GM21786 (cell line): Measurements from ENCODE around the gene NAXE.
"Not testable (repeated sequence)": the region's sequence is repeated elsewhere in the genome, so short reads cannot be mapped to it uniquely, and the experiment has no call there.

Source experiments
- ATAC-seq: cut with Tn5 transposase; IDR thresholded peaks from one replicate; pipeline ENCODE4 v1.9.1; 2021; ENCODE audit not compliant: unreplicated experiment

NAXE gene

DNA sequence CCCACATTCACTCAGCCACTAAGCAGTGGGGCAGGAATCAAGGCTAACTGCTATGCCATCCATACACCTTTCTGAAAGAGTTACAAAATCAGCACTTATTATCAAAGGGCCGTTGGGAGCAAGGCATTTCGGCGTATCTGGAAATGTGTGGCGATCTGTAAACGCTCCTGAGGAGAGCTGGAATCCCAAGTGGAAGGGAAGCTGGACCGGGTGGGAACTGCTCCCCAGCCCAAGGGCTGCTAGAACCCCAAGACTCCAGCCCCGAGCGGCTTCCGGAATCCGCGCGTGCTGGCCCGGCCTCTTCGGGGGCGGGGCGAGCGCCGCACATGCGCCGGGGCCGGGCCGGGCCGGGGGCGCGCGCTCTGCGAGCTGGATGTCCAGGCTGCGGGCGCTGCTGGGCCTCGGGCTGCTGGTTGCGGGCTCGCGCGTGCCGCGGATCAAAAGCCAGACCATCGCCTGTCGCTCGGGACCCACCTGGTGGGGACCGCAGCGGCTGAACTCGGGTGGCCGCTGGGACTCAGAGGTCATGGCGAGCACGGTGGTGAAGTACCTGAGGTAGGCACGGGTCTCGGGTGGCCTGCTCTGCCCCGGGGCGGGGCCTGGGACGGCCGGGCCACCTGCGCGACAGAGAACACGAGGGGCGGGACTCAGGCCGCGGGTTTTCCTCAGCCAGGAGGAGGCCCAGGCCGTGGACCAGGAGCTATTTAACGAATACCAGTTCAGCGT is at the start of gene NAXE:
TSS of gene NAXE (plus strand) at position 345 of the 726 bp plus-strand sequence. CDS start at position 374, 29 bp downstream.
- ATAC-seq: peak; percentile 60

- ATAC-seq: no peak
These were observed 48.5 kb upstream of the NAXE start for GRCh38 chr1:156543066-156543465.

DNA sequence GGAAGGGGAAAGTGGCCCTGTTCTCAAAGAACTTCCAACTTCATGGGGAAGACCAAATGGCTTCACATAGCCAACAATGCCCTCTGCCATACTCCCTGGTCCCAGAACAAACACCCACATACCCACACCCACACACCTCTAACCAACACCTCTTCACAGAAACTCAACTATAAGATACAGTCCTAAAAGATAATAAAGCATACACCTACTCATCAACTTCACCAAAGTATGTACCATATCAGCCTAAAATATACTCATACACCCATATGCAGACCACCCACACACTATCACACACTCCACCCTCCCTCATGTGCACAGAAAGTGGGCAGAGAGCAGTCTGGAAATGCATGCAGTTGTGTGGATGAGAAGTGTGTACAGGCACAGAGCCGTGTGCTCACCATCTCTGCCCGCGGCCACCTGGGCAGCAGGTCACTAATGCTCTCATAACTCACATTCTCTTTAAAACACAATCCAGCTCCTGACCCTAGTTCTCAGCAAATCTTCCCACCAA is 46.9 kb upstream of the NAXE start:
- ATAC-seq: no peak

GRCh38 chr1:156546267-156546666 is 45.3 kb upstream of the NAXE start:
- ATAC-seq: no peak

- ATAC-seq: no peak
These were observed 44.1 kb upstream of the NAXE start for GRCh38 chr1:156547434-156547833.

DNA sequence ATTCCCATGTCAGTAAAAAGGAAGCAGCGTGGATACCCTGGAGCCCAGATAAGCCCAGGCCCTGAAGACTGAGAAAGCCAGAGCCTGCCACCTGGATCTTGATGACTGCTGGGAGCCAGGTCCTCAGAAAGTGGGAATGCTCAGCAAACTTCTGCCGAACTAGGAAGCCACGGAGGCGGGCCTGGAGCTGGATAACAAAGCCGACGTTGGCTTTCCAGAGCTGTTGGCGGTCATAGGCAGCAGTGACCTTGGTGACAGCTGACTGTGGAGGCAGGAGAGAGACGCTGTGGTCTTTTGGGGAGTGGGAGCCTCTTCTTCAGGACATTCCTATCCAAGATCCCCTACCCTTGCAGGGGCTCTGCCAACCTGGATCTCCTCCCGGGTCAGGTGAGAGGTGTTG is 43.6 kb upstream of the NAXE start:
- ATAC-seq: no peak

DNA sequence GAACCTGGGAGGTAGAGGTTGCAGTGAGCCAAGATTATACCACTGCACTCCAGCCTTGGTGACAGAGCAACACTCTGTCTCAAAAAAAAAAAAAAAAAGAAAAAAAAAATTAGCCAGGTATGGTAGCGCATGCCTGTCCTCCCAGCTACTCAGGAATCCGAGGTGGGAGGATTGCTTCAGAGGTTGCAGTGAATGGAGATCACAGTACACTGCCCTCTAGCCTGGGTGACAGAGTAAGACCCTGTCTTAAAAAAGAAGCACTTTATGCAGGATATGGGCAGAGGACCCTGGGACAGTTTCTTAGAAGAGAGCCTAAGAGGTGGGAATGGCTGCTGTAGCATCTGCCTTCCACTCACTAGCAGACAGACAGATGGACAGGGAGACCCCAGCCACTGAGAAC is 42.2 kb upstream of the NAXE start:
- ATAC-seq: no peak

DNA sequence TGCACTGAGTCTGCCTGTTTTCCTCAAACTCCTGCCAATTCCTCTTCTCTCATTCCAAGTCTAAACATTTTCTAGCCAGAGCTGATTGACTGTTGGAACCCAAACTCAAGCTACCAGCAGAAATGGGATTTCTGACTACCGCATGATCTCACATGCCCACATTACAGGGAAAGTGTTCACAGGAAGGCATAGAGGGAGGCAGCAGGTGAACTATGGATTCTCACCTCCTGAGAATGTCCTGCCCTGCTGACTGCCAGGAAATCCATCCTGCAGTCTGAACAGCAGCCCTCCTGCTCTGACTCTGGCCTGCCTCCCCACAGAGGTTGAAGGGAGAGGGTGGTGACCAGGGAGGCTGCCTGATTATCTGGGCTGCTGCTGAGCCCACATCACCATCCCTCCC is 41.7 kb upstream of the NAXE start:
- no peak for ATAC-seq

DNA sequence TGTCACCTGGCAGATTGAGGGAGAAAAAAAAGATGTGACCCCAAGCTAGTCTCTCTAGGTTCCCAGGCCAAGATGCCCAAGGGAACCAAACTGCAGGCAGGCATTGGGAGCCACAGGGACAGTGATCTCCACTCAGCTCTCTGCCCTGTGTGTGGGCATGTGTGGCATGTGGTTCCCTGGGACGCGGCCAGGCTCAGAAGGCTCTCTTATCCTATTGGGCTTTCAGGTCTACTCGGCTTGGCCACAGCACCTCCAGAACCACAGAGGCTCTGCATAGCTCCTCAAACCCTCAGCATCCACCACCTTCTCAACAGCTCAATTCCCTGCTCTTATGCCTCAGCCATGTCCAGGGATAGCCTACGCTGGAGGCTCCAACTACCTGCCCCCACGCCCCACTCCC is 41.2 kb upstream of the NAXE start:
- ATAC-seq: no peak

DNA sequence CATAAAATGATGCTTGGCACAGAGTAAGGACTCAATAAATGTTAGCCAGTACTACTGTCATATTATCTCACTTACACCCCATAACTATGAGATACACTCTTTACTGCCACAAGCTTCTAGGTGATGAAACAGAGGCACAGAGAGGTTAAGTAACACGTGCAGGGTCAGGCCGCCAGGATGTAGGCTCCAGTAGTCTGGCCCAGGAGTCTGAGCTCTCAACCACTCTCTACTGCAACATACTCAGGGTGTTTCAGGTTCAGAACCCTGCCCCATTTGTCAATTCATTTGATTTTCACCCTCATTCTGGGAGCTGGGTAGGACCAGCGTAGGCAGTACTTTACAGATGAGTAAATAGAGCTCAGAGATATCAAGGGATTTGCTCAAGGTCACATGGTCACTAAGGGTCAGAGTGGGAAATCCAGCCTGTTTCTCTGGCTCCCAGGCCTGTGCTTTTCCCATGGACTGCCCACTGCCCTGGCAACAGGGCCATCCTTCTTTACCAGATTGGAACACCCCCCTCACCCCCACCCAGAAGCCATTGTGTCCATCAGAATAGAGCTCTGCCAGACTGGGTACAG is 40.4 kb upstream of the NAXE start:
- no peak for ATAC-seq

DNA sequence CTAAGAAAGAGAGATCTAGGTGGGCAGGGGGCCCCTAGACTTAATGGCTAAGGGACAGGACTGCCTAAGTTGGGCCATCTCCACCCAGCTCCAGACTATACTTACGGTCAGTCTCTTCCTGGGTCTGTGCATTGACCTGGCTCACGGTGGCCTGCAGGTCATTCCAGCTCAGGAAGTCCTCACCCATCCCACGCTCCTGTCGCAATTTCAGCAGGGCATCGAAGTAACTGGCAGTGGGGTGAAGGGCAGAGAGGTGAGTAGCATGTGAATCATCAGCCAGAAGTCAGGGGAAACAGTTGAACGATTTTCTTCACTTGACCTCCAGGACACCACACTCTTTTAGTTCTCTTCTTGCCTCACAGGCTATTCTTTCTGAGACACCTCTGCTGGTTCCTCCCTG is 39.7 kb upstream of the NAXE start:
- ATAC-seq: no peak

- no peak for ATAC-seq
These were observed 39.1 kb upstream of the NAXE start for GRCh38 chr1:156552518-156552917.

GRCh38 chr1:156552937-156553336 is 38.6 kb upstream of the NAXE start:
- ATAC-seq: not testable (repeated sequence)

DNA sequence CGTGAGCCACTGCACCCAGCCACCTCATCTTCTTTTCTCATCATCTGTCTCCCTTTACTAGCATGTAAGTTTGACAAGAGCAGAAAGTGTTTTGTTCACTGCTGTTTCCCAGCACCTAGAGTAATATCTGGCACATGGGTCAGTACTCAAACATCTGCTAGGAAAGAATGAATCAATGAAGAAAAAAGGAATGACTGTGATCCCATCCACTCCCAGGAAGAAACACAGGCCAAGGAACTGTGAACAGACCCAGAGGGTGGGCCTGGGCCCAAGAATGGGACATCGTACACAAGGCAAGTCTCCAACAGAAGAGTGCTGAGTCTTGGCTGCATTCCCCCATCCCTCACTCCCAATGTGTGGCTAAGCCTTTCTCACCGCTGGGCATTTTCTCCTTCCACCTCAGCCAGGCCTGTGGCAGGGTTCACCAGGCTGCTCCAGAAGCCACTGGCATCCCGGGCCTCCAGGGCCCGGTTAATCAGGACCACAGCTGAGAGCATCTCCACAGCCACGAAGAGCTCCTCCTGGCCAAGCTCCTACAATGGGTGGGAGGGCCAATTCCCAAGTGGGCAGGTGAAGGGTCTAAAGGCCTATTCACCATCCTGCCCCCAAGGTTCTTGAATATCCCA is 37.6 kb upstream of the NAXE start:
- no peak for ATAC-seq

DNA sequence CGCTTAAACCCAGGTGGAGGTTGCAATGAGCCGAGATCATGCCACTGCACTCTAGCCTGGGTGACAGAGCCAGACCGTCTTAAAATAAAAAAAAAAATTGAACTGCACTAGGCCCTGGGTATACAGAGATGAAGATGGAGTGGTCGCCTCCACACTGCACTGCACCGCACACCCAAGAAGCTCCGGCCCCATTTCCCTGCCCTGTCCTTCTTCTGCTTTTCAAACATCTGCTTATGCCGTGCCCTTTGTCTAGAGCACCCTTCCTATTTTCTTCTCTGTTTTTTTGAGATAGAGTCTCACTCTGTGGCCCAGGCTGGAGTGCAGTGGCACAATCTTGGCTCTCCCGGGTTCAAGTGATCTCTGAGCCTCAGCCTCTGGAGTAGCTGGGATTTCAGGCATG is 36.6 kb upstream of the NAXE start:
- ATAC-seq: no peak

GRCh38 chr1:156555715-156556114 is 35.9 kb upstream of the NAXE start:
- no peak for ATAC-seq

DNA sequence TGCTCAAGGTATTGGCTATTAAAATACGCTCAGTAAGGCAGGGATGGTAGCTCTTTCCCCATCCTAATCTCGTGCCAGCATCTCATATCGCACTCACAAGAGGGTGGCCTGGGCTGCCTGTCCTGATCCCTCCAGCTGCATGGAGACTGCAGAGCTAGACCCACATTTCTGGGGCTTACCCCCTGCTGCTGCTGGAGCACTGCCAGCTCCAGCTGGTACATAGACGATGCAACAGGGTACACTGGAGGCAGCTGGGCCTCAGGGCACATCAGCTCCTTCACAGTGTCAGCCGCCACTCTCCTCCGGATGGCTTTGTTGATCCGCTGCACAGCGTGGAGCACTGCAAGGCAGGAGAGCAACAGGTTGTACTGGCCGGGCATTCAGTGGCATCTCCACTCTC is 35.2 kb upstream of the NAXE start:
- no peak for ATAC-seq

DNA sequence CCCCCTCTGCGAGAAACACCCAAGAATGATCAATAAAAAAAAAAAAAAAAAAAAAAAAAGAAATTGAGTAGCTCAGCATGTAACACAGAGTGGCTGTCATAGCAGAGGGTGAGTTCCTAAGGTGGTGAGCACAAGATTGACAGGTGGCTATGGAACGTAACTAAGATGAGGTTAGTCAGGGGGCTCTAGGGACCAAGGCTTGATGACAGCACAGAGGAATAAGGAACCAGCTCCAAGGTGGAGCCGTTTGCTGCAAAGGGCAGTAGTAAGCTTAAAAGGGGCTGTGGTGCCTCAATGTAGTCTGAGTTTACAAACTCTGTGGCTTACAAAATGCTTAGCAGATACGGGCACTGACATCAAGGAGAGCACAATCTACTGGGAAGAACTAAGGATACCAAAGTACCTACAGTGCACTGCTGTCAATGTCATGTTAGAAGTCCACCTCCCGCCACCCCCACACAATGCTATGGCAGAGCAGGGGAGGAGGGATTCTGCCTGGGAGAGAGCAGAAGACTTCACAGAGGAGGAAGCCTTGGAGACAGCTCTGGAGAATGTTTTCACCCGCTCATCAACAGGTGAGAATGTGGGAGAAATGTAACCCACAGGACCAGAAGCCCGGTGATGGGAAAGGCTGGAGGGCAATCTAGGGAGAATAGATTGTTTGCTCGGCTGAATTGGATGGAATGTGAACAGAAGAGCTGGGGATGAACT is 32.3 kb upstream of the NAXE start:
- ATAC-seq: no peak

- no peak for ATAC-seq
These were observed 31.7 kb upstream of the NAXE start for GRCh38 chr1:156559797-156560385.

DNA sequence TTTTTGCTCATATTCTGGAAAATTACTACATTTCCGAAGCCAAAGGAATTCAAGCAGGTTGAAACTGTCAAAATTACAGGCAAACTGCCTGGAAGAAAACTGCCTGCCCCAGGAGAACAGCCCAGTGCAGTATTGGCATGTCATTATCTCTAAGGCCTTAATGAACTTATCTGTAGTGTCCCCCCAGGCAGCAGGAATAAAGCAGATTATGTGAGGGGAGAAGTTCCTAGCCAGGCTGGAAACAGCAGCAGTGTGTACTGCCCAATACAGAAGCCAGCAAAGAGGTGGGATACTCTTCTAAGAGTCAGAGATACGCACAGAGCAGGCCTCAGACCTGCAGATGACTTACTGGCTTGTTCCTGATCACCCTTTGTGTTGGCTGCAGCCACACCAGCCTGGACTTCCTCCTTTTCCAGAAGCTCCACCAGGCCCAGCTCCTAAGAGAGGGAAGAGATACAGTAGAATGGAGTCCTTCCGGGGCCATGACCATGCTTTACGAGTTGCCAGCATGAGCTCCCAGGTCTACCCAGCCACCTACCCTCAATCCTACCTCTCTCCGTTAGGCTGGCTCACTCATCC is 30.9 kb upstream of the NAXE start:
- ATAC-seq: no peak

DNA sequence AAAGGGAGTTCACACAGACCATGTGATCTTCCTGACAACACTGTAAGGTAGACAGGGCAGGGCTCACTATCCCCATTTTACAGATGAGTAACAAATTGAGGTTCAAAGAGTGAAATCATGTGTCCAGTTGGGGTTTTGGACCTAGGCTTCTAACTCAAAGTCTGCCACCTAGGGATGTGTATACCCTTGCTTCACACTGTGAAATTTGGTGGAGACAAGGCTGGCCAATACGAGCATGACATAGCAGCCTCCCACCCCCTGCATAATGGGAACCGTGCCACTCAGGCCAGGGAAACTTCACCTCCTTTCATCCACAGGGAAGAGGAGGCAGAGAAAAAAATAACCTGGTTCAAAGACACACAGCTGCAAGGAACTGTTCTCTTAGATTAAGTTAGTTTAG is 26.1 kb upstream of the NAXE start:
- no peak for ATAC-seq
